HG03558 (cell line): ENCODE results near the gene ALKBH3.

Source experiments
- ATAC-seq: cut with Tn5 transposase; IDR thresholded peaks from one replicate; pipeline ENCODE4 v1.9.1; 2021; ENCODE audit warnings: moderate number of reproducible peaks; ENCODE audit not compliant: unreplicated experiment; ENCODE audit errors: extremely low read depth

The ALKBH3 gene

GRCh38 chr11:43934601-43935423 lies 54.2 kb downstream of the ALKBH3 start:
- no peak for ATAC-seq

GRCh38 chr11:43935424-43935979 lies 54.9 kb downstream of the ALKBH3 start:
- ATAC-seq, result no peak

GRCh38 chr11:43936076-43936475 lies 55.4 kb downstream of the ALKBH3 start:
- no peak for ATAC-seq

- ATAC-seq, result no peak
Observed at GRCh38 chr11:43937434-43938411, 57.1 kb downstream of the ALKBH3 start.

GRCh38 chr11:43941257-43941994 lies 60.8 kb downstream of the ALKBH3 start:
- no peak for ATAC-seq

GRCh38 chr11:43942662-43943371 lies 62.2 kb downstream of the ALKBH3 start:
- no peak for ATAC-seq

GRCh38 chr11:43943372-43943930 lies 62.8 kb downstream of the ALKBH3 start:
- no peak for ATAC-seq

- ATAC-seq, result no peak
Observed at GRCh38 chr11:43943931-43944751, 63.5 kb downstream of the ALKBH3 start.

GRCh38 chr11:43944761-43945311 lies 64.2 kb downstream of the ALKBH3 start:
- no peak for ATAC-seq

- no peak for ATAC-seq
Observed at GRCh38 chr11:43947003-43947500, 66.4 kb downstream of the ALKBH3 start.

- ATAC-seq, result no peak
Observed at GRCh38 chr11:43947815-43948214, 67.2 kb downstream of the ALKBH3 start.

- no peak for ATAC-seq
Observed at GRCh38 chr11:43948341-43949225, 68.0 kb downstream of the ALKBH3 start.

GRCh38 chr11:43950311-43950855 lies 69.8 kb downstream of the ALKBH3 start:
- ATAC-seq, result no peak

- ATAC-seq, result no peak
Observed at GRCh38 chr11:43951231-43951630, 70.6 kb downstream of the ALKBH3 start.

GRCh38 chr11:43952020-43952400 lies 71.4 kb downstream of the ALKBH3 start:
- no peak for ATAC-seq
